Bone marrow (tissue), 2 donors: ENCODE data around the gene GUCY2D.
"Not testable (repeated sequence)": the region's sequence is repeated elsewhere in the genome, so short reads cannot be mapped to it uniquely, and the experiment has no call there.

Experiments
- DNase-seq, 2 donors: peaks; one replicate each; lab custom pipeline; 2025; lab: John Stamatoyannopoulos, UW

GUCY2D gene

DNA sequence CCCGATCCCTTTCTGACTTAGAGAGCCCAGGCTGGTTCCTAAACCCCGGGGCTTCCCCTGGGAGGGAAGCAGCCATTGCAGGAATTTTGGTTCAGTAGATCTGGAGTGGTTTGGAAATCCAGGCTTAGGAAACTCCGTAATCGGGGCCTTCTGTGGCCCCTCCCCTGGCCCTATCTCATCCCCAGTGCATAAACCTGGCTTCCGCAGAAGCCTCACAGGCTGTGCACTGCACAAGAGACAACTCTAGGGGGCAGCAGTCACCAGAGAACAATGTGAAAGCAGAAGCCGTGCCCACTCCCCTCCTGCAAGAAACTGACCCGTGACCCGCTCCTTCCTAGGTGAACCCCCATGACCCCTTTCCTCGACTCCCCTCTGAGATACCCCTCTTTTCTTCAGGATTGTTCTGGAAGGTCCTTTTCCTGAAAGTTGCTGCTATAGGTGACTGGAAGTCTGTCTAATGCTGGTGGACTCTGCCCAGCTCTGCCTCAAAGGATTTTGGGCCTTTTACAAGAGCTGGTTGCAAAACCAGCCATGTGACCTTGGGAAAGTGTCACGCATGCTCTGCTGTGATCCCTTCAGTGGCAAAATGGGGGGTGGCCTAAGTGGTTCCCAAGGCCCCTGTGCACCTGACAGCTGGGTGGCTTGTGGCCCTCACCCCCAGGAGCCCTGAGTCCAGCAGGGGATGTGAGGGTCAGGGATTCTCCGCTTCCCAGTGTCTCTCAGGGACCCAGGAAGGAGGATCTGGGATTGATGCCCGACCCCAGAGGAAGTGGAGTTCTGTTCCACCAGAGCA is 14.4 kb downstream of the GUCY2D start:
- peak in 1 of 2 donors; percentile 26 for DNase-seq

DNA sequence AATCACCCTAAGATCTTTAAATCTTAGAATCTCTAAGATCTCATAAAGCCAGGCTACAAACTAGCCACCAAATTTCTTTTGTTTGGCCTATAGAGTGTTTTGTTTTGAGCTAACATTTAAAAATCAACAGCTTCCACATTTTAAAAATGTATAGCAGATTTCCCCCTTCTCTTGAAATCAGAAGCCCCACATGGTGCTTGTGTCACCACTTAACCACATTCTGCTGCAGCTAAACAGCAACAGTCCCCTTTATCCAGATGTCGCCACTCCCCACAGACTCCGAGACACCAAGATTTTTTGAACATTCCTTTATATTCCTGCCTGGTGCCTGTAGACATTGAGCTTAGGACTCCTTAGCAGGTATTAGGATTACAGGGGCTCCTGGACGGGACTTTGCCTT is 16.0 kb downstream of the GUCY2D start:
- no peak for DNase-seq

DNA sequence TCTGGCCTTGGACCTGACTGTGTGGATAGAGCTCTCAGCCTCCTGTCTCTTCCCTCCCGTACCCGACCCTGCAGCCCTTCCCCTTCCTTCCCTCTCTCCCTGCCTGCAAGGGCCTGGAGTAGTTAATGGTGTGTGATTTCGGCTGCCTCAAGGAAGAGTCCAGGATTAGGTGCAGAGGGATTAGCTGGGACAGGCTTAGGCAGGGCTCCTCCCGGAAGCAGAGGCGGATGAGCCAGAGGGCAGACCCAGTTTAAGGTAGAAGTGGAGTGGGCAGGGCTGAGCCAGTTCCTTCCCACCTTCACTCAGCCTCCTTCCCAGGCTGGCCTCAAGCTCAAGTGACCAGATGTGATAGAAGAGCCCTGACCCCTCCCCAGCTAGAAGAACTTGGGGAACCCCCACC is 16.8 kb downstream of the GUCY2D start:
- DNase-seq: no peak

DNA sequence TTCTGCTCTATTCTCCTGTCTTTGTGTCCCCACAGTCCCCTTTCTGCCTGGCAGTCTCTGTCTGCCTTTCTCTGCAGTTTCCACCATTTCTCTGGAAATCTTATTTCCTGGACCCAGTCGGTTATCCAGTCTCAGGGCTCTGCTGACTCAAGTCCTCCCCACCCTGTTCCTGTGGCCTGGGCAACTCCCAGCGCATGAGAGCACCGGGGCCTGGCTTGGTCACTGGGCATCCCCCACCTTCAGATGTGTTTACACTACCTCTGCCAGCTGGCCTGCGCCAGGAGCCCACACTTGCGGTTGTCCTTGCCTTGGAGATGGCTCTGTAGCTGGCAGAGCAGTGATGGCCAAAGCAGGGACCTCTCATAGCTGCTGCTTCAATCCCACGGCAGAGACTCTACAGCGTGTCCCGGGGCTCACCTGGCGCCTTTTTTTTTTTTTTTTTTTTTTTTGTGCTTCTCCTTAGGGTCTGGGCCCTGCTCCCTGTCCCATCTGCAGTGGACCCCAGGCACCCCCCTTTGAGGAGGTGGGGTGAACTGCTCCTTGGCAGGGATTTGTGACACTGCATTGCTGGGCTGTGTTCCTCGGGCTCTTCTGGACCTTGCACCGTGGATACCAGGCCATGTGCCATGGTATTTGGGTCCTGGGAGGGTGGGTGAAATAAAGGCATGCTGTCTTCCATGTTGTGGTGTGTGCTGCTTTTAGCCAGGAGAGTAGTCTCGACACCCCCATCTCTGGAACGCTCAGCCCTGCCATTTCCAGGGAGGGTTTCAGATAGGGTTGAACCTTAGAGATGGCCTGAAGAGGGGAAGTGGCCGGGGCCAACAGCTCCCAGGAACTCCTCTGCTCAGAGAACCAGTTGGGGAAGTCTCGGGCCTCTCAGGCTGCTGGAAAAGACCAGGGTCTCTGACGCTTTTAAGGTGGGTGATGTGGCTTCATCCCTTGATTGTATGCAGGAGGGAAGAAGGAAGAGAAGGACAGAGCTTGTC is 17.5 kb downstream of the GUCY2D start:
- no peak for DNase-seq

DNA sequence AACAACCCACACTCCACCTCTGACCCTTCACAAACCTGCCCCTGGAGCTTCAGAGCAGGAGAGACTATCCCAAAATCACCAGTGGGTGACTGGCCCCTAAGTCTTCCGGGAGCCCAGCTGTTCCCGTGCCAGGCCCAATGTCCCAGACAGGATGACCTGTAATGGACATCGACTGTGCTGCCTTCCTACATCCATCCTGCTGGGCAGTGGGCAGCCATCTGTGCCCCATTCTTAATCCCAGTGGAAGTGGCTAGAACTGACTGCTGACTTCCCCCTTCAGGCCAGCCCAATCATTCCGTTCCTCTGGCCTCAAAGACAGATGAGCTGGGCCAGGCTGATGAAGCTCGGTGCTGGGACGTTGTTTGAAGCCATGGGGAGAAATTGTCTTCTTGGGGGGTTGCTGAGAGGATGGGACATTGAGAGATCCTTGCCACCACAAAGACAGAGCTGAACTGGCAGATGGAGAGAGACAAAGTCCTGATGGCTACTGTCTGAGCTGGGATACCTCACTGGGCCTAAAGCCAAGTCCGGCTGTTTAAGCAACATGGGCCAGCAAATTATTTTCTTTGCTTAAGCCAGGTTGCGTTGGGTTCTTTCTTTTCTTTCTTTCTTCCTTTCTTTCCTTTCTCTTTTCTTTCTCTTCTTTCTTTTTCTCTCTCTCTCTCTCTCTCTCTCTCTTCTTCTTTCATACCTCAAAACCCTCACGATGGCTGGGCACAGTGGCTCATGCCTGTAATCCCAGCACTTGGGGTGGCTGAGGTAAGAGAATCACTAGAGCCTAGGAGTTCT is 18.6 kb downstream of the GUCY2D start:
- DNase-seq: no peak

DNA sequence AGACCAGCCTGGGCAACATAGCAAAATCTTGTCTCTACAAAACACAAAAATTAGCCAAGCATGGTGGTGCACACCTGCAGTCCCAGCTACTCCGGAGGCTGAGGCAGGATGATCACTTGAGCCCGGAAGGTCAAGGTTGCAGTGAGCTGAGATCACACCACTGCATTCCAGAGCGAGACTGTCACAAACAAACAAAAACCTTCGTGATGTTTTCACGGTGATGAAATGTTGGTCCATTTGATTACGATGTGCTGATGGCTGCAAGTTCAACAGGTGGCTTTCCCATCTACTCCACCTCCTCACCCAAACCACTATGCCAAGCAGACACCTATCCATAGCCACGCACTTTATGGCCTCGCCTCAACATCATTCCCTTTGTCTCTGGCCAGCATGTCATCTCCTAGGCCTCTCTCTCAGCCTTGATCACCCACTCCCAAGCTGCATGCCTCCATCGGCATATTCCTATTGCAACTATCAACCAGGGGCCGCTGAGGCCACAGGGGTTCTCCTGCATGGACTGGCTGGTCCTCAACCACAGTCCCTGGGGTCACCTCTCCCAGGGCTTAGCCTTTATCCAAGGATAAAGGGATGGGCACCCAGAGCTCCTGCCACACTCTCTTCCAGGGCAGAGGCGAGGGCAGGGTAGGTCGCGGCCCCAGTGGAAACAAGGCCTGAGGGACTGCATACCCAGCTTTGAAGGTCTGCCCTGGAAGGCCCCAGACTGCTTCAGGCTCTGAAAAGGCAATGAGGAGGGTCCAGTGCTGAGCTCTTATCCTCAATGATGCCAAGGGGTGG is 19.3 kb downstream of the GUCY2D start:
- no peak for DNase-seq

DNA sequence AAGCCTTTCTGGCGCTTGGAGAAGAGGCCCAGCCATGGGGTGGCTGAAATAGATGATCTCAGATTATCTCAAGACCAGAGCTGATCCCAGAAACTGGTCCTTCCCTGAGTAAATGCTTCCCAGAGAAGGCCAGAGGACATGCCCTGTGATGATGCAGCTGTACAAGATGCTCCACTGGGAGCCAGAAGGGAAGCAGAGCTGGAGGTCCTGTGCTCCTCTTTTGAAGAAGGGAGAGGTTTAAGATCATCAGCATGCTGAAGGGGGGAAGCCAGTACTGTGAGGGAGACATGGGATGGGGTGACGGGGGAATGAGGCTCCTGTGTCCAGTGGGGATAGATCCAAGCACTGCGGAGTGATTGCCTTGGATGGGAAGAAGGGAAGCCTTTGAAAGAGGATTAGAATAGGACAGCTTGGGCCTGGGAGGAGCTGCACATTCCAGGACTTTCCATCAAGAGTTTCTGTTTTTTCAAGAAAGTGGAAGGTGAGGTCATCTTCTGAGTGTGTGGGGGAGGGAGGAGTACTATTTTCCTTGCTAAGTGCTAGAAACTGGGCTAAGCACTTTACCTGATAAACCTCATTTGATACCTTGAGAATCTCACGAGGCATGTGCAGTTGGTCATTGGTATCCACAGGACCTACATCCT is 20.1 kb downstream of the GUCY2D start:
- DNase-seq: no peak

DNA sequence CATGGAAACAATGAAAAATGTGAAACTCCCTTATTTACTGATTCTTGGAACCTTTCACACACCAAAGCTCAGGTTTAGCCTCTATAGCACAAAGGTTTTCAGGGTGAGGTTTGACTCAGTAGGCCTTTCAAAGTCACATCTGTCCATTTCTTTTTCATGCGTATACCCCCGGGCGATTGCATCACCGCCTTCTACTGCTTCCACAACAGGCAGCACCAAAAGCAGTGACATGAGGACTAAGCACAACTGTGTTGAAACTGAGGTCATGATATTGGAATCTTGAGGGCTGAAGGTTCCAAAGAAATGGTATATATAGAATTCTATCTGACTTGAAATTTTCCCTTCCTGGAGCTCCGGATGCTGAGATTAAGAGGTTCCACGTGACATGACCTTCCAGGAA is 21.7 kb downstream of the GUCY2D start:
- not testable (repeated sequence) for DNase-seq

DNA sequence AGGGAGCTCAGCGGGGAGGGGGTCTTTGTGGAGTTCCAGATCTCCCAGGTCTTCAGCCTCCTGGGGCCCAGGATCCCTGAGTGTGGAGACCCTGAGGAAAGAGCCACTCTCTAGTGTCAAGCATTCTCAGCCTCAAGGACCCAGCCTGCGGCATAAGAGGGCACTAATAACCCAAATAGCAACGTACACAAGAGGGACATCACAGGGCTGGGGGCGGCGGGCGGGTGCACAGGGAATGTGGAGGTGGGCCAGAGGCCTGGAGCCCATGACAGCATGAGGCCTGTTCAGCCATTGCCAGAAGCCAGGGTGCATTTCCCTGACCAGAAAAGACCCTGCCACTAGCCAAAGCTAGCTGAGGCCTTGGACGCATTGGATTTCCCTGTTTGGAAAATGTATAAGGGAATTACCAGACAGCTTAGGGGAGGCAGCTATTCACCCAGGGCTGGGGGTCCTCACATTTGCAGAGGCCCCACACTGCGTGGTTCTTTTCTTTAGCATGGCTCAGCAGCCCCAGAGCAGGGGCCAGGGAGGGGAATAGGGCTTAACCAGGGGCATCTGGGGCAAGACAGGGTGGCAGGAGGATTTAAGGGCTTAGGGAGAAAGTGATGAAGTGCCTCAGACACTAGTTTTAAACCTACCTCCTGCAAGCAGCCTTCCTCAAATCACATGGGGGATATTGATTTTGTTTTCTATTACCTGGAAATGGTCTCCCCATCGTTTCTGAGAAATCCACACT is 22.9 kb downstream of the GUCY2D start:
- DNase-seq: no peak

DNA sequence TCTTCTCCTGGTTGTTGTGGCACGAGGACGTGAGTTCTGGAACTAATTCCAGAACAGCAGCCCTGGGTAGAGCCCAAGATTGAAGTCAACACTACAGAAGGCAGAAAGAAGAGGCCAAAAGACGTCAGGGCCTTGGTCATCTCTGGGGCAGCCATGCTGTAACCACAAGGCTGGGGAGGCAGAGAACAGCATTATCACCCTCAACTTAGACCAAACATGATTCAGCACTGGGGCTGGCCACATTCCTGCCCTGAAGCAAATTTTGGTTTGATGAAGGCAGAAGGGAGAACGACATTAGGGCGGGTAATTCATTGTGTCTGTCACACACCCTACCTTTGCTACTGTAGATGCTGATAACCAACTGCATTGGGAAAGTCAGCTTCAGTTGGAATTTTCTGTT is 26.7 kb downstream of the GUCY2D start:
- no peak for DNase-seq

DNA sequence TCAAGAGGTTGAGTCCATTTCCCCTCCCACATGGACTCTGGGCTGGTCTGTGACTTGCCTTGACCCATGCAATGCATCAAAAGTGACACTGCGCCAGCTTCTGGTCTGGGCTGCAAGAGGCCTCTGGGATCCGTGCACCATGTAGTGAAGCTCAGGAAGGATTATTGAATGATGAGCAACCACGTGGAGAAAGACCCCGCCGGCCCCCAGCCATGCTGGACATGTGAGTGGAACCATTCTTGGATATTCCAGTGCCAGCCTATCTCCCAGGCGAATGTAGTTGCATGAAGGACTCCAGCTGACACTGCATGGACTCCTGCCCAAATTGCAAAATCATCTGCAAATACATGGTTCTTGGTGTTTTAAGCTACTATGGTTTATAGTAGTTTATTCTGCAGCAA is 28.8 kb downstream of the GUCY2D start:
- DNase-seq: no peak

DNA sequence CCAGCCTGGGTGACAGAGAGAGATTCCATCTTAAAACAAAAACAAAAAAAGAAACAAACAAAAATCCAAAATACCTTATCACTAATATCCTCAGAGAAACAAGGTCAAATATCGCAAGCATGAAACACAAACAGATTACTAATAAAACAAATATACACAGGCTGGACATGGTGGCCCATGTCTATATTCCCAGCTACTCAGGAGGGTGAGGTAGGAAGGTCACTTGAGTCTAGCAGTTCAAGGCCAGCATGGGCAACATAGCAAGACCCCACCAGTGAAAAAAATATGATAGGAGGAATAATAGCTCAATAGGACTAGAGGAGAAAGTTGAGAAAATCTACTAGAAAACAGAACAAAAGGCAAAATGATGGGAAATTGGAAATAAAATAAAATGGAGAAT is 29.5 kb downstream of the GUCY2D start:
- no peak for DNase-seq

DNA sequence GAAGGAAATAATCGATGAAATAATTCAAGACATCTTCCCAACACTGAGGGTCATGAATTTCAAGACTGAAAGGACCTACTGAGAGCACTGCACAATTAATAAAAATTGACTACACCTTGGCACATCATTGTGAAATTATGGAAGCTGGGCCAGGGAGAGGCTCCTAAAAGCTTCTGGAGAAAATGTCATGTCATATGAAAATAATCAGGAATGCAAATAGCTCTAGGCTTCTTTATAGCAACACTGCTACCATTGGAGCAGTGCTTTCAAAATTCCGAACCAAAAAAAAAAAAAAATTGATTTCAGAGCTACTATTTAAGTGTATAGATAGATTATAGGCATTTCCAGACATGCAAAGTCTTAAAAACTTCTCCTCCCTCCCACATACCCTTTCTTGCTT is 30.0 kb downstream of the GUCY2D start:
- DNase-seq: no peak

DNA sequence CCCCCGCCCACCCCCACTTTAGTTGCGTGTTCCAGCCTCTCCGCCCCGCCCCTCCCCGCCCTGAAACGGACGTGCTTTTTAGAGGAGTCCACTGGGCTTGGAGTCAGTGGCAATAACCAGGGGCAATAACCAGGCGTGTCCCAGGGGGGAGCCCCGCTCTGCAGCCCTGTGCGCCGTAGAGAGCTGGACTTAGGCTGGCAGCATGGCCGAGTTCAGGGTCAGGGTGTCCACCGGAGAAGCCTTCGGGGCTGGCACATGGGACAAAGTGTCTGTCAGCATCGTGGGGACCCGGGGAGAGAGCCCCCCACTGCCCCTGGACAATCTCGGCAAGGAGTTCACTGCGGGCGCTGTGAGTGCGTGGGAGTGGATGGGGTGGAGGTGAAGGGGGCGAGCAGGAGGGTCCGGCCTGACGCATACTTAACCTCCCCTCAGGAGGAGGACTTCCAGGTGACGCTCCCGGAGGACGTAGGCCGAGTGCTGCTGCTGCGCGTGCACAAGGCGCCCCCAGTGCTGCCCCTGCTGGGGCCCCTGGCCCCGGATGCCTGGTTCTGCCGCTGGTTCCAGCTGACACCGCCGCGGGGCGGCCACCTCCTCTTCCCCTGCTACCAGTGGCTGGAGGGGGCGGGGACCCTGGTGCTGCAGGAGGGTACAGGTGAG is 36.7 kb downstream of the GUCY2D start, which contains the start of gene ALOX15B:
ALOX15B (plus strand) TSS at position 106 of the 657 bp plus-strand sequence; CDS start at position 203, 97 bp downstream.
- DNase-seq: no peak

DNA sequence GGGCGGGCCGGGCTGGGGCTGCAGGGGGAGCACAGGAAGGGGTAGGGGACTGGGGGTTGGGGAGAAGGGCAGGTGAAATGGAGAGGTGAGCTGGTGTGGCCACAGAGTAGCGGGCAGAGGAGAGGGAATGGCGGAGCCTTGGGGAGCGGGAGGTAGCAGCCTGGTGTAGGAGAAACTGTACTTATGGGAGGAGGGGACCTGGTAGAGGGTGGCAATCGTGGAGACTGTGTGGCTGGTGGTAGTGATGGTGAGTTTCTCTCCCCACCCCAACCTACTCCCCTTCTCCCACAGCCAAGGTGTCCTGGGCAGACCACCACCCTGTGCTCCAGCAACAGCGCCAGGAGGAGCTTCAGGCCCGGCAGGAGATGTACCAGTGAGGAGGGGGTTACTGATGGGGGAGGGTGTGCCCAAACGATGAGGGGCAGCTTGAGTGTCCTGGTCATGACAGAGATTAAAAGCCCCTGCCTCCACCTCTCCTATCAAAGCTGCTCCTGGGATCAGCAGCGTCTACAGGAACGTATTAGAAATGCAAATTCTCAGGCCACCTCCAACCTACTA is 37.3 kb downstream of the GUCY2D start:
- DNase-seq: no peak

DNA sequence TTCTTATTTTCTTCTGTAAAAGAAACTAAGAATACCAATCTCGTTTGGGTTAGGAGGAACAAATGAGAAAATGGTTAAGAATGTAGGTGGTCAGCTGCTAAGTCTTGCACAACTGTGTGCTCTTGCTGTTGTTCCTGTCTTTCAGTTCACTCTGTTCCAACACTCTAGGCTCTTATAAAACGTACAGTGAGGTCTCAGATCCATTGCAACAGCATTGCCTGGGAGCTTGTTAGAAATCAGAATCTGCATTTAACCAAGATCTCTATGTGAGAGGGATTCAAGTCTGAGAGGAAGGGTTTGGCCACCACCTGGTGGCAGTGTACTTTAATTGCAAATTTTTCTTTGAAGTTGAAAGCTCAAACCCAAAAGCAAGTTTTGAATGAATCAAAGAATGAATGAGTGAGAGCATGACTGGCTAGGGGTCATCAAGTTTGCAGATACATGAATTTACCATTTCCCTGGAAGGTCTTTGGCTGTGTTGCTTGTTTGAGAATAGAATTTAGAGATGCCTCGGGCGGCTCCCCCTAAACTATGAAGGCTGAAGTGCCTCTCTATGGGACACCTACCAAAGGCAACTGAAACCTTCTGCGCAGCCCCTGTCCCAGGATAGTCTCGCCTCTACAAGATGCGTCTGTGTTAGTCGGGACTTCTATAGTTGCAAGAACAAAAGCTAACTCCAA is 39.0 kb downstream of the GUCY2D start:
- DNase-seq: peak in 1 of 2 donors; percentile 53

DNA sequence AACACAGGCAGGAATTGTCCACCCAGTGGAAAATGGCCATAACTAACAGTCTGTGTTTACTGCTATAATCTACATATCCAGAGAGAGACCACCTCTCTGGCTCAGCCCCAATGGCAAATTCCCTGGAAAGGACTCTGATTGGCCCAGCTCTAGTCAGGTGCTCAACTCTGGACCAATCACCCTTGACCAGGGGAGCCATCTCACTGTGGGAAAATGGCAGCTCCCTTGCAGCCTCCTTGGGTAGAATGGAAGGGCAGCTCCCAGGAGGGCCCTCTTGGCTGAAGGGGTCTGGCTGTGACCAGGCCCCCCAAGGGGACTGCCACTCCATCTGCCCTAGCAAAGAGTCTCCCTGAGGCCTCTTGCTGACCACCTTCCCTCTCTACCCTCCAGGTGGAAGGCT is 39.6 kb downstream of the GUCY2D start:
- DNase-seq: no peak
